ENCODE measurements around the gene CFAP20DC.

DNA sequence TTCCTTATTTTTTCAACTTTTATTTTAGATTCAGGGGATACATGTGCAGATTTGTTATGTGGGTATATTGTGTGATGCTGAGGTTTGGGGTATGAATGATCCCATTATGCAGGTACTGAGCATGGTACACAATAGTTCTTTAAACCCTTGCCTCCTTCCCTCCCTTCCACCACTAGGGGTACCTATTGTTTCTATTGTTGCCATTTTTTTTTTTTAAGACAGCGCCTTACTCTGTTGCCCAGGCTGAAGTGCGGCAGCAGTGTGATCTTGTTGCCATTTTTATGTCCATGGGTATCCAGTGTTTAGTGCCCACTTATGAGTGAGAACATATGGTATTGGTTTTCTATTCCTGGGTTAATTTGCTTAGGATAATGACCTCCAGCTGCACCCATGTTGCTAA is 266.0 kb downstream of the CFAP20DC start:
- TF ChIP-seq, protein P1, sequence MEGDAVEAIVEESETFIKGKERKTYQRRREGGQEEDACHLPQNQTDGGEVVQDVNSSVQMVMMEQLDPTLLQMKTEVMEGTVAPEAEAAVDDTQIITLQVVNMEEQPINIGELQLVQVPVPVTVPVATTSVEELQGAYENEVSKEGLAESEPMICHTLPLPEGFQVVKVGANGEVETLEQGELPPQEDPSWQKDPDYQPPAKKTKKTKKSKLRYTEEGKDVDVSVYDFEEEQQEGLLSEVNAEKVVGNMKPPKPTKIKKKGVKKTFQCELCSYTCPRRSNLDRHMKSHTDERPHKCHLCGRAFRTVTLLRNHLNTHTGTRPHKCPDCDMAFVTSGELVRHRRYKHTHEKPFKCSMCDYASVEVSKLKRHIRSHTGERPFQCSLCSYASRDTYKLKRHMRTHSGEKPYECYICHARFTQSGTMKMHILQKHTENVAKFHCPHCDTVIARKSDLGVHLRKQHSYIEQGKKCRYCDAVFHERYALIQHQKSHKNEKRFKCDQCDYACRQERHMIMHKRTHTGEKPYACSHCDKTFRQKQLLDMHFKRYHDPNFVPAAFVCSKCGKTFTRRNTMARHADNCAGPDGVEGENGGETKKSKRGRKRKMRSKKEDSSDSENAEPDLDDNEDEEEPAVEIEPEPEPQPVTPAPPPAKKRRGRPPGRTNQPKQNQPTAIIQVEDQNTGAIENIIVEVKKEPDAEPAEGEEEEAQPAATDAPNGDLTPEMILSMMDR (IDR thresholded peaks at IDR 0.05) = no peak
- TF ChIP-seq EP300 (IDR thresholded peaks at IDR 0.05) = no peak

All from gastroesophageal sphincter (tissue), 3 donors.